GM19467 (cell line): ENCODE results near the gene PREPL.
"Not testable (repeated sequence)": the region's sequence is repeated elsewhere in the genome, so short reads cannot be mapped to it uniquely, and the experiment has no call there.

Source experiments
- ATAC-seq: cut with Tn5 transposase; IDR thresholded peaks from one replicate; pipeline ENCODE4 v1.9.1; 2021; ENCODE audit warnings: mild to moderate bottlenecking, moderate library complexity; ENCODE audit not compliant: unreplicated experiment

The PREPL gene

GRCh38 chr2:44361330-44362206 is at the start of gene PREPL, which contains the start of gene CAMKMT:
PREPL (minus strand) TSS chr2:44361494; CDS start chr2:44346342, 15,152 bp downstream.
CAMKMT (plus strand) TSS chr2:44361947.
- peak; percentile 81 for ATAC-seq

- ATAC-seq: no peak
Measured at GRCh38 chr2:44398243-44398897, 37.1 kb upstream of the PREPL start.

GRCh38 chr2:44397447-44398175 is 36.3 kb upstream of the PREPL start:
- no peak for ATAC-seq

GRCh38 chr2:44392338-44392943 is 31.1 kb upstream of the PREPL start:
- no peak for ATAC-seq

GRCh38 chr2:44389895-44390294 is 28.6 kb upstream of the PREPL start:
- no peak for ATAC-seq

GRCh38 chr2:44388877-44389276 is 27.6 kb upstream of the PREPL start:
- ATAC-seq: no peak

- ATAC-seq: not testable (repeated sequence)
Measured at GRCh38 chr2:44385226-44385625, 23.9 kb upstream of the PREPL start.

GRCh38 chr2:44377486-44377885 is 16.2 kb upstream of the PREPL start:
- ATAC-seq: no peak

GRCh38 chr2:44372246-44372645 is 11.0 kb upstream of the PREPL start:
- no peak for ATAC-seq

GRCh38 chr2:44371445-44371844 is 10.2 kb upstream of the PREPL start:
- no peak for ATAC-seq

- ATAC-seq: no peak
Measured at GRCh38 chr2:44369392-44369791, 8.1 kb upstream of the PREPL start.

GRCh38 chr2:44367591-44367990 is 6.3 kb upstream of the PREPL start:
- no peak for ATAC-seq

GRCh38 chr2:44364604-44365003 is 3.3 kb upstream of the PREPL start:
- ATAC-seq: no peak

- ATAC-seq: peak; percentile 8
Measured at GRCh38 chr2:44362207-44363015, 1.1 kb upstream of the PREPL start.

GRCh38 chr2:44360749-44361329 is 455 bp downstream of the PREPL start:
- peak; percentile 13 for ATAC-seq

GRCh38 chr2:44358503-44358902 is 2.8 kb downstream of the PREPL start:
- ATAC-seq: no peak

GRCh38 chr2:44354761-44355160 is 6.5 kb downstream of the PREPL start:
- ATAC-seq: no peak

- no peak for ATAC-seq
Measured at GRCh38 chr2:44352510-44352909, 8.8 kb downstream of the PREPL start.

GRCh38 chr2:44351676-44352075 is 9.6 kb downstream of the PREPL start:
- no peak for ATAC-seq

- ATAC-seq: no peak
Measured at GRCh38 chr2:44351088-44351487, 10.2 kb downstream of the PREPL start.
